ENCODE results near the gene DEGS2. TPM values are rescaled to one million over a fixed set of nuclear protein-coding genes. Genes with fewer than 3 reads are reported as not detected.

Gene DEGS2
- total RNA-seq, 1 experiment from 2014 or later = 1.8 TPM

- H3K4me3 ChIP-seq (replicated peaks in 1 of 2; ENCODE audit: low read depth in 1 of 2, low read length in 2 of 2) = no peak overlapping the region
- no peak overlapping the region for H2AFZ ChIP-seq (ENCODE audit: low read depth, low read length, poor library complexity, severe bottlenecking)
- no peaks in the 10 kb centered on the region for H3K27me3 ChIP-seq (ENCODE audit: insufficient read depth, low read length)
- BruUV-seq (replicated peaks) = no TSS peak
- ChIA-PET CTCF (interaction anchor here (1.2 kb wide), 1 partner anchor 11 kb away, joined by 3 read pairs; no protein-coding TSS in a partner anchor), POLR2A (no interaction called here), RAD21 (ENCODE audit: low non-redundant PET in 1 of 2, low total read pairs in 2 of 2, uncharacterized antibody in 2 of 2, unreplicated experiment in 2 of 2) (no interaction called here)
- H3K79me2 ChIP-seq (ENCODE audit: insufficient read depth, low read length) = no peaks in the 10 kb centered on the region
- H3K36me3 ChIP-seq (ENCODE audit: control insufficient read depth in 1 of 2, insufficient read depth in 2 of 2, low read length in 2 of 2) = no peaks in the 10 kb centered on the region
- no peak for ATAC-seq
- no peaks in the 10 kb centered on the region for H4K20me1 ChIP-seq (ENCODE audit: insufficient read depth)
- no peaks in the 10 kb centered on the region for H3K4me1 ChIP-seq (ENCODE audit: control insufficient read depth in 1 of 2, insufficient read depth in 2 of 2, low read length in 2 of 2)
- no peak for TF ChIP-seq ZBTB33 (IDR thresholded peaks at IDR 0.05; ENCODE audit: extremely low read depth, insufficient replicate concordance, low read length)
- TF ChIP-seq CBX3 (IDR thresholded peaks at IDR 0.05; ENCODE audit: low read depth) = no peak
- no peak for TF ChIP-seq ZNF274 (IDR thresholded peaks at IDR 0.05; ENCODE audit: low read depth, low read length)
- no peak for TF ChIP-seq FOSL1 (IDR thresholded peaks at IDR 0.05; ENCODE audit: low read depth)
- no peak for TF ChIP-seq POLR2AphosphoS5 (IDR thresholded peaks at IDR 0.05; ENCODE audit: low read depth, low read length)
- no peak for TF ChIP-seq EZH2 (IDR thresholded peaks at IDR 0.05)
- no peak for TF ChIP-seq ATF3 (IDR thresholded peaks at IDR 0.05)
- no peak for TF ChIP-seq YY1 (IDR thresholded peaks at IDR 0.05; ENCODE audit: extremely low read depth, insufficient replicate concordance, low read depth, low read length)
- no peaks in the 10 kb centered on the region for H3K9me3 ChIP-seq (ENCODE audit: control insufficient read depth in 1 of 2, insufficient read depth in 1 of 2, low read depth in 1 of 2, low read length in 2 of 2)
- no peak overlapping the region for H3K27ac ChIP-seq (ENCODE audit: low read depth, low read length)
- no peak for DNase-seq (ENCODE audit: low read depth, low spot score)
- no peaks in the 10 kb centered on the region for H3K9me2 ChIP-seq (ENCODE audit: insufficient read depth)
- intact Hi-C loops (cut with micrococcal nuclease) = no loop called here
- H3K9ac ChIP-seq (ENCODE audit: low read length) = no peak overlapping the region
- no peak overlapping the region for H3K4me2 ChIP-seq (ENCODE audit: low read length)
These were observed 44.2 kb downstream of the DEGS2 start for GRCh38 chr14:100115236-100115635.
